Muscle layer of duodenum (tissue), 2 donors: ENCODE data around the gene SBF2.

Source experiments
- H3K27ac ChIP-seq: one replicate; pipeline ENCODE4 v1.7.0; 2013; ENCODE audit warnings: mild to moderate bottlenecking, low read length
- H3K27me3 ChIP-seq: one replicate; pipeline ENCODE4 v1.7.0; 2013; ENCODE audit warnings: low read depth, mild to moderate bottlenecking, control low read depth, low read length
- H3K36me3 ChIP-seq, 2 donors: one replicate each; pipeline ENCODE4 v1.7.0; 2013; ENCODE audit warnings: low read length in 2 of 2, control low read depth in 1 of 2, mild to moderate bottlenecking in 1 of 2; ENCODE audit not compliant: insufficient read depth in 2 of 2, control insufficient read depth in 1 of 2
- H3K4me1 ChIP-seq, 2 donors: one replicate each; pipeline ENCODE4 v1.7.0; 2013; ENCODE audit warnings: low read length in 2 of 2, mild to moderate bottlenecking in 2 of 2, control low read depth in 1 of 2, moderate library complexity in 1 of 2; ENCODE audit not compliant: insufficient read depth in 2 of 2, control insufficient read depth in 1 of 2
- H3K4me3 ChIP-seq, 2 donors: one replicate each; pipeline ENCODE4 v1.7.0; 2013; ENCODE audit warnings: low read length in 2 of 2, low read depth in 1 of 2, mild to moderate bottlenecking in 1 of 2
- H3K9me3 ChIP-seq, 2 donors: one replicate each; pipeline ENCODE4 v1.7.0; 2013; ENCODE audit warnings: low read length in 2 of 2, control low read depth in 1 of 2, mild to moderate bottlenecking in 1 of 2; ENCODE audit not compliant: control insufficient read depth in 1 of 2
- donor health status: healthy.

Gene SBF2

GRCh38 chr11:10064828-10065227, 229.2 kb downstream of the SBF2 start:
- no peaks in the 10 kb centered on the region for H3K27me3 ChIP-seq
- H3K36me3 ChIP-seq, result no peaks in the 10 kb centered on the region
- no peaks in the 10 kb centered on the region for H3K4me1 ChIP-seq
- peaks cover 0 to 4% of the 10 kb centered on the region in 2 donors for H3K9me3 ChIP-seq
- no peak overlapping the region for H3K4me3 ChIP-seq
- no peak overlapping the region for H3K27ac ChIP-seq

DNA sequence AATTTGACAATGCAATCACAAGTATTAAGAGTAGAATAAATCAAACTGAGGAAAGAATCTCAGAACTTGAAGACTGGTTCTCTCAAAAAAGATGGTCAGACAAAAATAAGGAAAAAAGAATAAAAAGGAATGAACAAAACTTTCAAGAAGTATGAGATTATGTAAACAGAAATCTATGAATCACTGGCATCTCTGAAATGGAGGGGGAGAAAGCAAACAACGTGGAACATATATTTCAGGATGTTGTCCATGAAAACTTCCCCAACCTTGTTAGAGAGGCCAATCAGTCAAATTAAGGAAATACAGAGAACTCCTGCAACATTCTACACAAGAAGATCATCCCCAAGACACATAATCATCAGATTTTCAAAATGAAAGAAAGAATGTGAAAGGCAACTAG, 235.7 kb downstream of the SBF2 start:
- Histone ChIP-seq H3K36me3 (no peaks in the 10 kb centered on the region), H3K27me3 (no peaks in the 10 kb centered on the region), H3K4me3 (no peak overlapping the region), H3K9me3 (peaks cover 0 to 6% of the 10 kb centered on the region in 2 donors), H3K4me1 (no peaks in the 10 kb centered on the region), H3K27ac (no peak overlapping the region)

GRCh38 chr11:10051868-10052586, 242.0 kb downstream of the SBF2 start:
- Histone ChIP-seq H3K27ac (no peak overlapping the region), H3K4me1 (peaks cover 0 to 4% of the 10 kb centered on the region in 2 donors), H3K36me3 (no peaks in the 10 kb centered on the region), H3K27me3 (no peaks in the 10 kb centered on the region), H3K4me3 (no peak overlapping the region), H3K9me3 (peaks cover 0 to 2% of the 10 kb centered on the region in 2 donors)

- Histone ChIP-seq H3K27ac (no peak overlapping the region), H3K4me3 (no peak overlapping the region), H3K27me3 (no peaks in the 10 kb centered on the region), H3K4me1 (peaks cover 0 to 4% of the 10 kb centered on the region in 2 donors), H3K9me3 (peaks cover 0 to 2% of the 10 kb centered on the region in 2 donors), H3K36me3 (no peaks in the 10 kb centered on the region)
These were observed 243.5 kb downstream of the SBF2 start for GRCh38 chr11:10050561-10050960.

GRCh38 chr11:10049756-10050155, 244.3 kb downstream of the SBF2 start:
- no peak overlapping the region for H3K27ac ChIP-seq
- H3K27me3 ChIP-seq, result no peaks in the 10 kb centered on the region
- peaks cover under 1 to 10% of the 10 kb centered on the region in 2 donors for H3K9me3 ChIP-seq
- peaks cover 0 to 4% of the 10 kb centered on the region in 2 donors for H3K4me1 ChIP-seq
- H3K36me3 ChIP-seq, result no peaks in the 10 kb centered on the region
- H3K4me3 ChIP-seq, result no peak overlapping the region

- no peaks in the 10 kb centered on the region for H3K27me3 ChIP-seq
These were observed 245.7 kb downstream of the SBF2 start for GRCh38 chr11:10048350-10048749.

DNA sequence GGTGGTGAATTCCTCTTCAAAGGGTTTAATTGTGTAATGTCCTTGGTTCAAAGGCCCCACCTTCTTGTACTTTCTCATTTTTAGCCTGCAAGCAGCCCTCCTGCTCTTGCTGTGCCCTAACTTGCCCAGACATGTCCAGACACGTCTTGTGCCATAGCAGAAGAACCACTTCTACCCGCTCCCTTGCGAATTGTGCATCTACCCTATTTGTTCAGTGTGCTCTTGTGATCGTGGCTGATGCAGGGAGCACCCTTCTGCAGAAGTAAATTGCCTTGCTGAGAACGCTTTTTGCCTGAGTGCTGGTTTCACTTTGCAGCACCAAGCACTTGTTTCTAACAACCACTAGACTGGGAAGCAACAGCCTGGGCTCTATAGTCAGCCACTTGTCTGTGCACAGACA, 249.4 kb downstream of the SBF2 start:
- Histone ChIP-seq H3K27ac (no peak overlapping the region), H3K4me1 (no peaks in the 10 kb centered on the region), H3K27me3 (no peaks in the 10 kb centered on the region), H3K36me3 (peaks cover 0 to 6% of the 10 kb centered on the region in 2 donors), H3K9me3 (peaks cover 5 to 17% of the 10 kb centered on the region in 2 donors), H3K4me3 (no peak overlapping the region)

More at GRCh38 chr11:10048350-10048749, 245.7 kb downstream of the SBF2 start:
- Histone ChIP-seq H3K4me1 (peaks cover 0 to 4% of the 10 kb centered on the region in 2 donors), H3K36me3 (no peaks in the 10 kb centered on the region), H3K9me3 (peaks cover 5 to 17% of the 10 kb centered on the region in 2 donors), H3K4me3 (no peak overlapping the region), H3K27ac (no peak overlapping the region)

DNA sequence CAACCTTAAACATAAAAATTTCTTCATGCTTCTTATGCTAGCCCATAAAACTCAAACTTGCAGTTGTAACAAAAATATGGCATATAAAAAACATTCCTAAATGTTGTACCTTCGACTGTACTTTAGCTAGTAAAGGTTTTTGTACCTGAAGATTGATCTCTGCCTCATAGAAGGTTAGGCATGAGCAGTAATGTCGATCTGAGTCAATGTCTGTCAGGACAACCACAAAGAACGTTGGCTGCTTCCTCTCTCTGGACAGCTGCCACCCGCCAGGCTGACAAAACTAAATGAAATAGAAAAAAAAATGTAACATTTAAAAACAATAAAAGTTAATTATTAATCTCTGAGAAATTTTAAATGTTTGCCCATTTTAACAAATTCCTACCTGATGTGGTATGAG, 251.3 kb downstream of the SBF2 start:
- Histone ChIP-seq H3K9me3 (peaks cover 5 to 17% of the 10 kb centered on the region in 2 donors), H3K27ac (no peak overlapping the region)

GRCh38 chr11:10041748-10042446, 252.1 kb downstream of the SBF2 start:
- peaks cover 5 to 17% of the 10 kb centered on the region in 2 donors for H3K9me3 ChIP-seq
- no peak overlapping the region for H3K4me3 ChIP-seq
- H3K36me3 ChIP-seq, result peaks cover 0 to 6% of the 10 kb centered on the region in 2 donors
- no peak overlapping the region for H3K27ac ChIP-seq
- H3K4me1 ChIP-seq, result peaks cover 0 to 4% of the 10 kb centered on the region in 2 donors
- no peaks in the 10 kb centered on the region for H3K27me3 ChIP-seq

More for the DNA sequence above, 251.3 kb downstream of the SBF2 start:
- H3K4me3 ChIP-seq, result no peak overlapping the region
- H3K36me3 ChIP-seq, result peaks cover 0 to 6% of the 10 kb centered on the region in 2 donors
- H3K27me3 ChIP-seq, result no peaks in the 10 kb centered on the region
- H3K4me1 ChIP-seq, result peaks cover 0 to 4% of the 10 kb centered on the region in 2 donors

DNA sequence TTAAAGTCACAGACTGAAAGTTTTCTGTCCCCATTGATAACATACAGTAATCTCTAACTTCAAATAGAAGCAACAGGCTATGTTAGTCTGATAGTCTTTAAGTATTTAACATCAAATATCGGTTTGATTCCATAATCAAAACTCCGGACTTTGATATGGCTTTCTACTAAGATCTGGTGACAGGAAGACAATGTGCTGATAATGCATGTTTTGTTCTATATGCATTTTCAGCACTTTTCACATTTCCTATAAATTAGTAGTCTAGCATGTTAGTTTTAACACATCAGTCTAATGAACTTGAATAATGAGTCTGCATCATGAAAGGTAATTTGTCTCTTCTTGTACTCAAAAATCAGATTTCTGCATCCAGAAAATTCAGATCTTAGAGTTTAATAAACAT, 252.7 kb downstream of the SBF2 start:
- H3K4me1 ChIP-seq, result peaks cover 0 to 4% of the 10 kb centered on the region in 2 donors
- no peak overlapping the region for H3K27ac ChIP-seq
- H3K9me3 ChIP-seq, result peaks cover 5 to 17% of the 10 kb centered on the region in 2 donors
- peaks cover 0 to 6% of the 10 kb centered on the region in 2 donors for H3K36me3 ChIP-seq
- no peak overlapping the region for H3K4me3 ChIP-seq
- H3K27me3 ChIP-seq, result no peaks in the 10 kb centered on the region

- Histone ChIP-seq H3K4me1 (peaks cover 0 to 4% of the 10 kb centered on the region in 2 donors), H3K27me3 (no peaks in the 10 kb centered on the region), H3K9me3 (no peaks in the 10 kb centered on the region)
These were observed 255.3 kb downstream of the SBF2 start for GRCh38 chr11:10038521-10039302.

More at GRCh38 chr11:10038521-10039302, 255.3 kb downstream of the SBF2 start:
- Histone ChIP-seq H3K4me3 (no peak overlapping the region), H3K36me3 (peaks cover 0 to 6% of the 10 kb centered on the region in 2 donors), H3K27ac (no peak overlapping the region)
